GM12875 (cell line): Measurements from ENCODE around the gene PDGFRB.

ENCODE experiments used
- H3K4me3 ChIP-seq: one replicate; pipeline ENCODE4 v1.5.1; 2011; ENCODE audit warnings: low read depth, low read length, control low read depth
- TF ChIP-seq, protein P1 (sequence below): IDR thresholded peaks from 2 replicates; pipeline ENCODE4 v1.5.1; 2011; ENCODE audit warnings: low read depth, mild to moderate bottlenecking, control low read depth, inconsistent platforms, low read length, moderate library complexity, borderline replicate concordance; ENCODE audit not compliant: insufficient read depth

The PDGFRB gene

DNA sequence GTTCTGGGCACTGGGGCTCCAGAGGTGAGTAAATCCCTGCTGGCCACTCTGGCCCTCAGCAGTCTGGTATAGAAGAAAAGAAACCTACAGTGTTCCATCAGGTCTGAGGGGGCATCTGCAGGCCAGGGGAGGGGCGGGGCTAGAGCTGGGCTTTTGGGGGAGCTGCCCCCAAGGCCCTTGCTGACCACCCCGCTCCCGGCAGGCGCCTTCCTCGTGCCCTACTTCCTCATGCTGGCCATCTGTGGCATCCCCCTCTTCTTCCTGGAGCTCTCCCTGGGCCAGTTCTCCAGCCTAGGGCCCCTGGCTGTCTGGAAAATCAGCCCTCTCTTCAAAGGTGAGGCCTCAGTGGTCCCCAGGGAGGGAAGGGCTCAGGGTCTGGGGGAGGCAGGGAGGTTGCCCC lies 40.9 kb upstream of the PDGFRB start:
- TF ChIP-seq, protein P1, sequence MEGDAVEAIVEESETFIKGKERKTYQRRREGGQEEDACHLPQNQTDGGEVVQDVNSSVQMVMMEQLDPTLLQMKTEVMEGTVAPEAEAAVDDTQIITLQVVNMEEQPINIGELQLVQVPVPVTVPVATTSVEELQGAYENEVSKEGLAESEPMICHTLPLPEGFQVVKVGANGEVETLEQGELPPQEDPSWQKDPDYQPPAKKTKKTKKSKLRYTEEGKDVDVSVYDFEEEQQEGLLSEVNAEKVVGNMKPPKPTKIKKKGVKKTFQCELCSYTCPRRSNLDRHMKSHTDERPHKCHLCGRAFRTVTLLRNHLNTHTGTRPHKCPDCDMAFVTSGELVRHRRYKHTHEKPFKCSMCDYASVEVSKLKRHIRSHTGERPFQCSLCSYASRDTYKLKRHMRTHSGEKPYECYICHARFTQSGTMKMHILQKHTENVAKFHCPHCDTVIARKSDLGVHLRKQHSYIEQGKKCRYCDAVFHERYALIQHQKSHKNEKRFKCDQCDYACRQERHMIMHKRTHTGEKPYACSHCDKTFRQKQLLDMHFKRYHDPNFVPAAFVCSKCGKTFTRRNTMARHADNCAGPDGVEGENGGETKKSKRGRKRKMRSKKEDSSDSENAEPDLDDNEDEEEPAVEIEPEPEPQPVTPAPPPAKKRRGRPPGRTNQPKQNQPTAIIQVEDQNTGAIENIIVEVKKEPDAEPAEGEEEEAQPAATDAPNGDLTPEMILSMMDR: no peak
- H3K4me3 ChIP-seq: no peak overlapping the region

DNA sequence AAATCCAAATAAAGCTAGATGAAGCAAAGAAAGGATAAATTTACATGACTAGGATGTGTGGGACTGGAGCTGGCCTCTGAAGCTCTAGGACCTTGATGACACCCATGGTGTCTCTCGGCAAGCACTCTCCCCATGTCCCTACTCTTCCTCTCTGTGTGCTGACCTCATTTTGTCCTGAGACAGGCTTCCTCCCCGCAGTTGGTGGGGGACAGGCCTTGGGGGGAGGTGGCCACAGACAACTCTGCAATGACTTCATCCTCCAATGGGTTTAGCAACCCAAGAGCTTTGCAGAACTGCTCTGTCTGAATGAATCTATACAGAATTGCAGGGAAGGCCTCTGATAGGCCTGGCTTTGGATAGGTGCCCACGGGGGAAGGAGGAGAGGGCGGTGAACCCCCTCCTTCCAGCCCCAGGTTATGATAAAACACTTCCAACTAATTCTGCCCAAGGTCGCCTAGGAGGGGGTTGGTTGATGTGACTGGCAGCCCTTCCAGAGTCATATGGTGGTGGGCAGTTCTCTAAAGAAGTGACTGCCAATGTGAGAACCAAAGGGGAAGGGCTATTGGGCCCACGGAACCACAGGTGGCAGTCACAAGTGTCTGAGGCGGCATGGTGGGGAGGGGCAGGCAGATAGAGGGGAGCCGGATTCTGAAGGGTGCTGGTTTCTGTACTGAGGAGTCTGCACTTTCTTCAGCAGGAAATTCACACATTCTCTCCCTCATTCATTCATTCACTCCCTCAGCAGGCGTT lies 40.3 kb upstream of the PDGFRB start:
- TF ChIP-seq, protein P1: no peak
- no peak overlapping the region for H3K4me3 ChIP-seq

DNA sequence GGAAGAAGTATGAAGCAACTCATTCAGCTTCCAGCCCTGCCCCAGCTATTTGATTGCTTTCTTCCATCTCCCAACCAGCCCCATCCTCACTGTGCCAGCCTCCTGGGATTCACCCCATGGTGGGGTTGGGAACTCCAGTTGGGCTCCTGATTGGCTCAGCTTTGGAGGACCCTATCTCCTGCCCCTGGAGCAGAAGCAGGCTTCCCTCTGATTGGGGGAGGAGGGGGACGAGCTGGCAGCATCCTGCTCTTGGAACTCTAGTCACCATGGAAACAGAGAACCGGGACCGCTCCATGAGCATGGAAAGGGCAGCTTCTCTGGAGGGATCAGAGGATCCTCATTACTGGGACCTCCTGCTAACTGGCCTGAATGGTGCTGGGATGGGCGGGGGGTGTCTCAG lies 36.8 kb upstream of the PDGFRB start:
- TF ChIP-seq, protein P1: no peak
- H3K4me3 ChIP-seq: no peak overlapping the region

DNA sequence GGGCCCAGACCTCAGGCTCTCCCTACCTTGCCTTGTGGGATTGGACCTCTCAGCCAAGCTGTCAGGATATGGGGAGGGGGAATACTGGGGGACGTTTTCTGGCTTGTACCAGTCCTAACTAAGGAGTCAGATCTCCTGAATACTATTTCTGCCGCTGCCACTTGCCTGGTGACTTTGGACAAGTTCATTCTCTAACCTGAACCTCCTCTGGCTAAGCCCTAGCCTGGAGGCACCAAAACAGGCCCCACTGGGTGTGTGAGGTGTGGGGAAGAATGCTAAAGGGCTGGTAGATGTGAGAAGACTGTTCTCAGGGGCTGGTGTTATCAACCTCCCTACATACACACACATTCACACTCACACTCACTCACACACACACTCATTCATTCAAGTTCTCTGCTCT lies 35.3 kb upstream of the PDGFRB start:
- TF ChIP-seq, protein P1: no peak
- no peak overlapping the region for H3K4me3 ChIP-seq

DNA sequence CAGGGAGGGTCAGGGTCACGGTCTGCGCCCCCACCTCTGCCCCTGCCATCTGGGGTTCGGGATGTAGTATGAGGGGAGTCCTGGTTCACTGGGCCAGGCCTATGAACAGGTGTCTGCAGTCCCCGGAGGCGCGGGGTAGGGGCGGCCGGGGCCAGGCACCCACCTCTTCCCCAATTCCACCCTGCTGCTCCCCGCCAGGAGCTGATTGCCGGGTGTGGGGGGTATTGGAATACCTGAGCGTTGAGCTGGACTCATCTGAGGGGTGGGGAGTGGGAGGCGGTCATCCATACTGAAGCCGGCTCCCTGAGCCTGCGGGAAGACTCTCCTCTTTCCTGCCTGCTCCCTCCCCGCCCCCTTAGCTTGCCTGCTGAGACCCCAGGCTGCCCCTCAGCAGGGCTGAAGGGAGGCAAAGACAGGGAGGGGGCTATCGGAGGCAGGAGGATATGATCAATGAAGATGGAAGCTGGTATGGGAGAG lies 34.9 kb upstream of the PDGFRB start:
- TF ChIP-seq, protein P1: no peak
- no peak overlapping the region for H3K4me3 ChIP-seq

DNA sequence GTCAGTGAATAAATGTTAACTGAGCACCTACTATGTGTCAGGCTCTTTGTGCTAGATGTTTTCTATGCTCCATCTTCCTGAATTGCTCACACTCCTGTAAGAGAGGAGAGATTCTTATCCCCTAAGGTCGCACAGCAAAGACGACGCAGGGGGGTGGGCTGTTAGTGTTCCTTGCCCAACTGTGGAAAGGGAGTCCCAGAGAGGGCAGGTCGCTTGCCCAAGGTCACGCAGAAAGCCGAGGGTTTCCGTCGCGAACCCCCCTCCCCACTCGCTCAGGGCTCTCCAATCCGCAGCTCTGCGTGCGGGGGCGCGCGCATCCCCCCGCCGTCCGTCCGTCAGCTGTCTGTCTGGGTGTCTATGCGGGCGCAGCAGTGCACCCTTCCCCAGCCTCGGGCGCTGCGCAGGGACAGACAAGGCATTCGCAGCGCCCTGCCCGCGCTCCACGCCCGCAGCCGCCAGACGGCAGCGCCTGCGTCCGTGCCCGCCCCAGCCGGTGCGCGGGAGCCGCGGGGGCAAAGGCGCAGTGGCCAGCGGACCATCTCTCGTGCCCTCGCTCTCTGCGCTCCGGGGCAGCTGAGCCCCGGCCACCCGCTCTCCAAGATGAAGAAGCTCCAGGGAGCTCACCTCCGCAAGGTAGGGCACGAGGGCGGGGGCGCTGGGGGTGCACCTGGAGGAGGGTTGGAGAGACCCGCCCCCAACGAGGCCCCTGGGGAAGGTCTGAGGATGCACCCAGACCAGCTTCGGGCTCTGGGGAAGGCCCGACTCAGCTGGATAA lies 34.3 kb upstream of the PDGFRB start, which contains the start of gene SLC6A7:
SLC6A7 (plus strand) TSS at position 335 of the 775 bp plus-strand sequence; CDS start at position 601, 266 bp downstream.
- H3K4me3 ChIP-seq: no peak within 1 kb of the TSS
- TF ChIP-seq, protein P1: no peak

DNA sequence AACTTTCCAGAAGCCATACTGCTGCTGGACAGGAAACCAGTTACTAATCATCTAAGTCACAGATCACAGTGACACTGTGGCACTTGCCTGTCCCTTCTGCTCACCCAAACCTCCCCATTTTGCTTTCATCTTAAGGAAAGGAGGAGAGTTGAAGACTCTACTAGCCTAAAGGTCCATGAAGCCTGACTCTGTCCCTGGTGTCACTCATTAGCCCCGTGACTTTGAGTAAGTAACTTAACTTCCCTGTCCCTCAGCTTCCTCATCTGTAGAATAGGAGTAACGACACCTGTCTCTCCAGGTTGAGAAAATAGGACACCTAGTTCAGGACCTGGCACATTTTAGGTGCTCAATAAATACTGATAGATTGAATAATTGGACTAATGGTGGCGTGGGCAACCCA lies 33.7 kb upstream of the PDGFRB start:
- TF ChIP-seq, protein P1: no peak
- no peak overlapping the region for H3K4me3 ChIP-seq
